Measurements from ENCODE around the gene PEX14. TPM values are rescaled to one million over a fixed set of nuclear protein-coding genes. Genes with fewer than 3 reads are reported as not detected.

PEX14 gene
- total RNA-seq, 2 donors from 2014 or later, result 24.3 to 26.0 TPM

- H3K36me3 ChIP-seq (ENCODE audit: control insufficient read depth, insufficient read depth, low read length), result no peaks in the 10 kb centered on the region
- Mint-ChIP-seq H3K4me1 (peaks cover 6% of the 10 kb centered on the region), H3K36me3 (ENCODE audit: low read depth) (no peaks in the 10 kb centered on the region), H3K9me3 (no peaks in the 10 kb centered on the region), H3K27me3 (ENCODE audit: insufficient read depth) (no peaks in the 10 kb centered on the region), H3K4me3 (no peak overlapping the region), H3K27ac (no peak overlapping the region)
- no peak for TF ChIP-seq CTCF (conservative IDR thresholded peaks at IDR 0.05)
- DNase-seq, result peak; percentile 91
- H3K9ac ChIP-seq (ENCODE audit: extremely low read depth, low read length, poor library complexity, severe bottlenecking), result no peak overlapping the region
- no peak overlapping the region for H3K4me3 ChIP-seq (ENCODE audit: low read length)
- H3K9me3 ChIP-seq (ENCODE audit: control insufficient read depth, low read length), result no peaks in the 10 kb centered on the region
- no peaks in the 10 kb centered on the region for H3K27me3 ChIP-seq (ENCODE audit: control insufficient read depth, insufficient read depth, low read length, poor library complexity, severe bottlenecking)
- peak overlapping the region; percentile 57 for H3K27ac ChIP-seq (ENCODE audit: low read depth, low read length)
- H3K4me1 ChIP-seq (ENCODE audit: control insufficient read depth, insufficient read depth, low read length), result peaks cover 7% of the 10 kb centered on the region
- WGBS, 2 experiments (ENCODE audit: insufficient coverage in 1 of 2, insufficient read length in 1 of 2), result 33 to 35% methylated on average over 3 to 15 of the region's 15 CpGs
These were observed 188.9 kb downstream of the PEX14 start for GRCh38 chr1:10663678-10664035.

- Histone ChIP-seq H3K4me3 (ENCODE audit: low read length) (no peak overlapping the region), H3K4me1 (ENCODE audit: control insufficient read depth, insufficient read depth, low read length) (peaks cover 7% of the 10 kb centered on the region), H3K27ac (ENCODE audit: low read depth, low read length) (no peak overlapping the region), H3K36me3 (ENCODE audit: control insufficient read depth, insufficient read depth, low read length) (no peaks in the 10 kb centered on the region), H3K27me3 (ENCODE audit: control insufficient read depth, insufficient read depth, low read length, poor library complexity, severe bottlenecking) (no peaks in the 10 kb centered on the region), H3K9ac (ENCODE audit: extremely low read depth, low read length, poor library complexity, severe bottlenecking) (no peak overlapping the region), H3K9me3 (ENCODE audit: control insufficient read depth, low read length) (no peaks in the 10 kb centered on the region)
- Mint-ChIP-seq H3K36me3 (ENCODE audit: low read depth) (no peaks in the 10 kb centered on the region), H3K4me3 (no peak overlapping the region), H3K27me3 (ENCODE audit: insufficient read depth) (no peaks in the 10 kb centered on the region), H3K4me1 (peaks cover 6% of the 10 kb centered on the region), H3K27ac (no peak overlapping the region), H3K9me3 (no peaks in the 10 kb centered on the region)
- no peak for DNase-seq
- TF ChIP-seq CTCF (conservative IDR thresholded peaks at IDR 0.05), result no peak
- 63 to 73% methylated on average over 13 to 15 of the region's 15 CpGs for WGBS, 2 experiments (ENCODE audit: insufficient coverage in 1 of 2, insufficient read length in 1 of 2)
These were observed 189.5 kb downstream of the PEX14 start for GRCh38 chr1:10664251-10664650.

GRCh38 chr1:10665226-10665625 lies 190.5 kb downstream of the PEX14 start:
- H3K4me3 Mint-ChIP-seq, result no peak overlapping the region
- TF ChIP-seq CTCF (conservative IDR thresholded peaks at IDR 0.05), result no peak
- no peaks in the 10 kb centered on the region for H3K36me3 ChIP-seq (ENCODE audit: control insufficient read depth, insufficient read depth, low read length)
- no peak overlapping the region for H3K9ac ChIP-seq (ENCODE audit: extremely low read depth, low read length, poor library complexity, severe bottlenecking)
- peaks cover 7% of the 10 kb centered on the region for H3K4me1 ChIP-seq (ENCODE audit: control insufficient read depth, insufficient read depth, low read length)
- no peaks in the 10 kb centered on the region for H3K27me3 ChIP-seq (ENCODE audit: control insufficient read depth, insufficient read depth, low read length, poor library complexity, severe bottlenecking)
- no peaks in the 10 kb centered on the region for H3K9me3 ChIP-seq (ENCODE audit: control insufficient read depth, low read length)
- no peak overlapping the region for H3K4me3 ChIP-seq (ENCODE audit: low read length)
- H3K27ac ChIP-seq (ENCODE audit: low read depth, low read length), result no peak overlapping the region
- DNase-seq, result no peak
- WGBS, 2 experiments (ENCODE audit: insufficient coverage in 1 of 2, insufficient read length in 1 of 2), result 95 to 98% methylated on average over 21 to 31 of the region's 31 CpGs
- no peaks in the 10 kb centered on the region for H3K9me3 Mint-ChIP-seq
- no peaks in the 10 kb centered on the region for H3K27me3 Mint-ChIP-seq (ENCODE audit: insufficient read depth)
- no peaks in the 10 kb centered on the region for H3K36me3 Mint-ChIP-seq (ENCODE audit: low read depth)
- H3K4me1 Mint-ChIP-seq, result peaks cover 6% of the 10 kb centered on the region
- H3K27ac Mint-ChIP-seq, result no peak overlapping the region

Data from endodermal cell (in vitro differentiated cells).